ENCODE measurements around the gene UGT1A8.

DNA sequence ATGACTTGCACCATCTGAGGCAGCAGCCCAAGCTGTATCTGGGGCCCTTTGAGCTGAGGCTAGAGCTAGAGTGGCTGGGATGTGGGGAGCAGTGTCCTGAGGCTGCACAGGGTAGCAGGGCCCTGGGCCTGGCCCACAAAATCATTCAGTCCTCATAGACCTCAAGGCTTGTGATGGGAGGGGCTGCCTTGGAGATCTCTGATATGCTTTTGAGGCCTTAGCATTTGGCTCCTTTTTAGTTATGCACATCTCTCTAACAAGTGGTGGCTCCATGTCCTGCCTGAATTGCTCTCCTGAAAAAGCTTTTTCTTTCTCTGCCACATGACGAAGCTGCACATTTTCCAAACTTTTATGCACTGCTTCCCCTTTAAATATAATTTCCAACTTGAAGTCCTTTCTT, 11.8 kb upstream of the UGT1A8 start:
- TF ChIP-seq CTCF (IDR thresholded peaks at IDR 0.05) (no peak), POLR2A (IDR thresholded peaks at IDR 0.05) (no peak)
